H9 (cell line): Measurements from ENCODE around the gene ADCY1. TPM values are rescaled to one million over a fixed set of nuclear protein-coding genes. Genes with fewer than 3 reads are reported as not detected.

ENCODE experiments used
- DNase-seq: peaks from one replicate; pipeline ENCODE4 v3.0.0-alpha.2; 2017
- H2AFZ ChIP-seq: one replicate; pipeline ENCODE4 v1.6.1; 2013; ENCODE audit warnings: mild to moderate bottlenecking, low read length, control low read depth, moderate library complexity
- H2AK5ac ChIP-seq: 2 replicates; pipeline ENCODE4 v1.6.1; 2013; ENCODE audit warnings: low read length, control low read depth, mixed read lengths; ENCODE audit not compliant: insufficient read length
- H2BK120ac ChIP-seq: one replicate; pipeline ENCODE4 v1.6.1; 2013; ENCODE audit warnings: low read depth, mild to moderate bottlenecking, low read length, control low read depth, inconsistent platforms; ENCODE audit not compliant: poor library complexity, severe bottlenecking
- H2BK12ac ChIP-seq: 2 replicates; pipeline ENCODE4 v1.6.1; 2013; ENCODE audit warnings: low read length, control low read depth, mixed read lengths, low read depth; ENCODE audit not compliant: insufficient read length
- H2BK15ac ChIP-seq: 2 replicates; pipeline ENCODE4 v1.6.1; 2013; ENCODE audit warnings: low read depth, low read length, control low read depth
- H2BK20ac ChIP-seq: one replicate; pipeline ENCODE4 v1.6.1; 2013; ENCODE audit warnings: low read depth, mild to moderate bottlenecking, low read length, control low read depth, inconsistent platforms; ENCODE audit not compliant: poor library complexity, severe bottlenecking
- H2BK5ac ChIP-seq: 2 replicates; pipeline ENCODE4 v1.6.1; 2013; ENCODE audit warnings: low read length, control low read depth, mixed read lengths; ENCODE audit not compliant: insufficient read length
- H3K14ac ChIP-seq: 2 replicates; pipeline ENCODE4 v1.6.1; 2013; ENCODE audit warnings: low read length, control low read depth; ENCODE audit not compliant: insufficient read depth
- H3K18ac ChIP-seq: 2 replicates; pipeline ENCODE4 v1.6.1; 2013; ENCODE audit warnings: low read depth, mild to moderate bottlenecking, mixed read lengths, low read length, control low read depth; ENCODE audit not compliant: insufficient read length
- H3K23ac ChIP-seq: 2 replicates; pipeline ENCODE4 v1.6.1; 2013; ENCODE audit warnings: low read length, control low read depth, mixed read lengths, low read depth; ENCODE audit not compliant: insufficient read length
- H3K23me2 ChIP-seq: 2 replicates; pipeline ENCODE4 v1.6.1; 2013; ENCODE audit warnings: low read depth, mild to moderate bottlenecking, mixed read lengths, low read length, control low read depth; ENCODE audit not compliant: insufficient read length, poor library complexity, severe bottlenecking
- H3K27ac ChIP-seq: 2 replicates; pipeline ENCODE4 v1.5.1; 2013; ENCODE audit warnings: low read length, control low read depth, mixed read lengths, low read depth; ENCODE audit not compliant: insufficient read length
- H3K27me3 ChIP-seq: 2 replicates; pipeline ENCODE4 v1.6.1; 2013; ENCODE audit warnings: low read length, control low read depth, inconsistent platforms; ENCODE audit not compliant: insufficient read depth
- H3K4ac ChIP-seq: 2 replicates; pipeline ENCODE4 v1.6.1; 2013; ENCODE audit warnings: low read depth, mild to moderate bottlenecking, control low read depth, inconsistent platforms, low read length, moderate library complexity
- H3K4me1 ChIP-seq: 2 replicates; pipeline ENCODE4 v1.6.1; 2013; ENCODE audit warnings: low read length, control low read depth, inconsistent platforms; ENCODE audit not compliant: insufficient read depth
- H3K4me2 ChIP-seq: 2 replicates; pipeline ENCODE4 v1.6.1; 2013; ENCODE audit warnings: low read length, control low read depth, mixed read lengths; ENCODE audit not compliant: insufficient read length, insufficient read depth
- H3K56ac ChIP-seq: 2 replicates; pipeline ENCODE4 v1.6.1; 2013; ENCODE audit warnings: low read depth, mild to moderate bottlenecking, mixed read lengths, low read length, control low read depth; ENCODE audit not compliant: insufficient read length
- H3K79me1 ChIP-seq: 2 replicates; pipeline ENCODE4 v1.6.1; 2013; ENCODE audit warnings: low read depth, mild to moderate bottlenecking, moderate library complexity, low read length, control low read depth, inconsistent platforms; ENCODE audit not compliant: insufficient read depth, poor library complexity, severe bottlenecking
- H3K79me2 ChIP-seq: 2 replicates; pipeline ENCODE4 v1.6.1; 2013; ENCODE audit warnings: low read length, control low read depth, inconsistent platforms; ENCODE audit not compliant: insufficient read depth
- H3K9ac ChIP-seq: 2 replicates; pipeline ENCODE4 v1.6.1; 2013; ENCODE audit warnings: low read length, control low read depth, mixed read lengths; ENCODE audit not compliant: insufficient read length; ENCODE audit errors: extremely low read depth
- H3K9me3 ChIP-seq: one replicate; pipeline ENCODE4 v1.6.1; 2013; ENCODE audit warnings: low read depth, low read length, inconsistent platforms; ENCODE audit not compliant: control insufficient read depth
- H3T11ph ChIP-seq: one replicate; pipeline ENCODE4 v1.6.1; 2013; ENCODE audit warnings: mild to moderate bottlenecking, low read length, control low read depth, inconsistent platforms
- H4K20me1 ChIP-seq: one replicate; pipeline ENCODE4 v1.6.1; 2013; ENCODE audit not compliant: control insufficient read depth, insufficient read length, insufficient read depth
- H4K5ac ChIP-seq: 2 replicates; pipeline ENCODE4 v1.6.1; 2013; ENCODE audit warnings: low read depth, mild to moderate bottlenecking, mixed read lengths, low read length, control low read depth; ENCODE audit not compliant: insufficient read length
- H4K8ac ChIP-seq: replicated peaks from 2 replicates; pipeline ENCODE4 v1.6.1; 2013; ENCODE audit warnings: low read length, control low read depth, mixed read lengths, low read depth; ENCODE audit not compliant: insufficient read length
- H4K91ac ChIP-seq: 2 replicates; pipeline ENCODE4 v1.6.1; 2013; ENCODE audit warnings: low read depth, mild to moderate bottlenecking, moderate library complexity, mixed read lengths, low read length, control low read depth; ENCODE audit not compliant: insufficient read length
- H3K27ac Mint-ChIP-seq, 3 experiments: 2 replicates in 2 of 3; 3 replicates in 1 of 3; pipeline ENCODE4 v1.8.0; 2020 to 2021; ENCODE audit warnings: mixed read lengths in 3 of 3, mild to moderate bottlenecking in 1 of 3, moderate library complexity in 1 of 3
- H3K27me3 Mint-ChIP-seq: 2 replicates; pipeline ENCODE4 v1.8.0; 2021; ENCODE audit warnings: low read depth, mild to moderate bottlenecking, moderate library complexity, mixed read lengths
- H3K36me3 Mint-ChIP-seq, 3 experiments: 2 replicates in 2 of 3; 3 replicates in 1 of 3; pipeline ENCODE4 v1.8.0; 2020 to 2021; ENCODE audit warnings: low read depth in 3 of 3, mixed read lengths in 3 of 3; ENCODE audit not compliant: insufficient read depth in 1 of 3
- H3K4me1 Mint-ChIP-seq, 2 experiments: 2 replicates each; pipeline ENCODE4 v1.8.0; 2020; ENCODE audit warnings: mixed read lengths in 2 of 2
- H3K4me3 Mint-ChIP-seq, 2 experiments: 2 replicates in 1 of 2; 3 replicates in 1 of 2; pipeline ENCODE4 v1.8.0; 2020 to 2021; ENCODE audit warnings: mild to moderate bottlenecking in 2 of 2, mixed read lengths in 2 of 2, moderate library complexity in 1 of 2
- H3K9me3 Mint-ChIP-seq, 2 experiments: 2 replicates in 1 of 2; 3 replicates in 1 of 2; pipeline ENCODE4 v1.8.0; 2020; ENCODE audit warnings: mild to moderate bottlenecking in 2 of 2, mixed read lengths in 2 of 2, moderate library complexity in 1 of 2
- WGBS: extraction: QIAGEN DNeasy Blood & Tissue Kit; methylation state at CpG from one replicate; pipeline ENCODE4 v1.1.7; 2013; ENCODE audit warnings: missing lambda C conversion rate, low lambda C conversion rate, mixed read lengths; ENCODE audit not compliant: insufficient read length; ENCODE audit errors: extremely low coverage; 5-methylcytosine and 5-hydroxymethylcytosine counted together
- total RNA-seq: library from RNA; stranded (reverse); gene quantifications from 2 replicates; pipeline ENCODE4 v1.2.1, GENCODE V29; 2021
- TF ChIP-seq, protein P1 (sequence below): fragments of 200-600 bp; sonication (generic); conservative IDR thresholded peaks from 3 replicates; pipeline ENCODE4 v1.8.0; 2021; ENCODE audit warnings: antibody characterized with exemption, mild to moderate bottlenecking

Gene ADCY1
- total RNA-seq, 1 experiment from 2014 or later, result 21.6 TPM

DNA sequence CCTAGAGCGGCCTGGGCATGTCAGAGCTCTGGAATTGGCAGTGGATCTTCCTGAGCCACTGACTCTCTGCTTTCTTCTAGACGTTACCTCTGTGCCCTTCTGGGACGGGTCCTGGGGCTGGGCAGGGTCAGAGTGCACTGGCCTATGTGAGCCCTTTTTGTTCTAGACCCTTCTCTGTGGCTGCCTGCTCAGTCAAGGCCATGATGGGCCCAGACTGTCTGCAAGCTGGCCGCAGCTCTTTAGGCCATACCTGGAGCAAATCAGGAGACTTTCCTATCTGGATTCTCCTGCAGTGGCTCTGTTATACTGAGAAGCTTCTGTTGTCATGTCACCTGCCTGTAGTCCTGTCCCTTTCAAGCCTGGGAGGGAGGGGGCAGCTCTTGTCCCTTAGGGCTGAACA, 70.1 kb downstream of the ADCY1 start:
- H3K27ac Mint-ChIP-seq, result no peak overlapping the region
- Histone ChIP-seq H3K9ac (no peak overlapping the region), H3K27ac (no peak overlapping the region), H4K91ac (no peak overlapping the region), H3K14ac (no peak overlapping the region), H4K20me1 (no peaks in the 10 kb centered on the region), H3K79me2 (no peaks in the 10 kb centered on the region), H3K4ac (no peak overlapping the region), H2BK12ac (no peak overlapping the region), H3K9me3 (no peaks in the 10 kb centered on the region), H3K18ac (no peak overlapping the region), H3K4me1 (no peaks in the 10 kb centered on the region), H2BK15ac (no peak overlapping the region), H3T11ph (no peak overlapping the region), H3K4me2 (no peak overlapping the region), H2AFZ (no peak overlapping the region), H2BK5ac (no peak overlapping the region), H2BK120ac (no peak overlapping the region), H4K8ac (no peak overlapping the region), H3K23me2 (no peaks in the 10 kb centered on the region), H3K23ac (no peak overlapping the region), H3K56ac (no peak overlapping the region), H2AK5ac (no peak overlapping the region), H3K27me3 (no peaks in the 10 kb centered on the region), H2BK20ac (no peak overlapping the region), H4K5ac (no peak overlapping the region), H3K79me1 (no peaks in the 10 kb centered on the region)
- H3K4me1 Mint-ChIP-seq, result peaks cover 8 to 11% of the 10 kb centered on the region in 2 experiments
- TF ChIP-seq, protein P1, sequence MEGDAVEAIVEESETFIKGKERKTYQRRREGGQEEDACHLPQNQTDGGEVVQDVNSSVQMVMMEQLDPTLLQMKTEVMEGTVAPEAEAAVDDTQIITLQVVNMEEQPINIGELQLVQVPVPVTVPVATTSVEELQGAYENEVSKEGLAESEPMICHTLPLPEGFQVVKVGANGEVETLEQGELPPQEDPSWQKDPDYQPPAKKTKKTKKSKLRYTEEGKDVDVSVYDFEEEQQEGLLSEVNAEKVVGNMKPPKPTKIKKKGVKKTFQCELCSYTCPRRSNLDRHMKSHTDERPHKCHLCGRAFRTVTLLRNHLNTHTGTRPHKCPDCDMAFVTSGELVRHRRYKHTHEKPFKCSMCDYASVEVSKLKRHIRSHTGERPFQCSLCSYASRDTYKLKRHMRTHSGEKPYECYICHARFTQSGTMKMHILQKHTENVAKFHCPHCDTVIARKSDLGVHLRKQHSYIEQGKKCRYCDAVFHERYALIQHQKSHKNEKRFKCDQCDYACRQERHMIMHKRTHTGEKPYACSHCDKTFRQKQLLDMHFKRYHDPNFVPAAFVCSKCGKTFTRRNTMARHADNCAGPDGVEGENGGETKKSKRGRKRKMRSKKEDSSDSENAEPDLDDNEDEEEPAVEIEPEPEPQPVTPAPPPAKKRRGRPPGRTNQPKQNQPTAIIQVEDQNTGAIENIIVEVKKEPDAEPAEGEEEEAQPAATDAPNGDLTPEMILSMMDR, result no peak
- WGBS, result no CpG with 5 or more reads among the region's 4 CpGs
- no peaks in the 10 kb centered on the region for H3K27me3 Mint-ChIP-seq
- no peaks in the 10 kb centered on the region for H3K9me3 Mint-ChIP-seq
- no peak for DNase-seq
- no peak overlapping the region for H3K4me3 Mint-ChIP-seq
- peaks cover 0 to 3% (median 2%) of the 10 kb centered on the region in 3 experiments; a peak in 5 of 7 replicates for H3K36me3 Mint-ChIP-seq
